ENCODE measurements around the gene FBN1.

The FBN1 gene

GRCh38 chr15:48645558-48646330, at the start of gene FBN1:
TSS of gene FBN1 (minus strand) at chr15:48645709. CDS start at chr15:48644769, 940 bp downstream.
- no peaks in the 10 kb centered on the region for H3K27me3 ChIP-seq (ENCODE audit: insufficient read depth, low read length)
- peaks cover 24% of the 10 kb centered on the region for H3K4me1 ChIP-seq (ENCODE audit: insufficient read depth, low read length)

GRCh38 chr15:48693484-48693883, 48.0 kb upstream of the FBN1 start:
- Histone ChIP-seq H2AFZ (ENCODE audit: low read depth, low read length) (no peak overlapping the region), H3K36me3 (ENCODE audit: insufficient read depth, low read length) (no peaks in the 10 kb centered on the region)

More at GRCh38 chr15:48645558-48646330, at the start of gene FBN1:
- Histone ChIP-seq H2AFZ (ENCODE audit: low read depth, low read length) (peak within 1 kb of the TSS; percentile 99), H3K4me3 (ENCODE audit: low read length) (peak within 1 kb of the TSS; percentile 76), H3K9me3 (ENCODE audit: low read length) (no peaks in the 10 kb centered on the region), H3K36me3 (ENCODE audit: insufficient read depth, low read length) (no peaks in the 10 kb centered on the region)

GRCh38 chr15:48688493-48688892, 43.0 kb upstream of the FBN1 start:
- no peaks in the 10 kb centered on the region for H3K36me3 ChIP-seq (ENCODE audit: insufficient read depth, low read length)
- peaks cover 2% of the 10 kb centered on the region for H3K4me1 ChIP-seq (ENCODE audit: insufficient read depth, low read length)
- no peaks in the 10 kb centered on the region for H3K27me3 ChIP-seq (ENCODE audit: insufficient read depth, low read length)
- H3K9me3 ChIP-seq (ENCODE audit: low read length) = no peaks in the 10 kb centered on the region
- no peak overlapping the region for H3K4me3 ChIP-seq (ENCODE audit: low read length)
- H2AFZ ChIP-seq (ENCODE audit: low read depth, low read length) = no peak overlapping the region

More at GRCh38 chr15:48693484-48693883, 48.0 kb upstream of the FBN1 start:
- H3K4me3 ChIP-seq (ENCODE audit: low read length) = no peak overlapping the region
- no peaks in the 10 kb centered on the region for H3K9me3 ChIP-seq (ENCODE audit: low read length)
- peaks cover 2% of the 10 kb centered on the region for H3K4me1 ChIP-seq (ENCODE audit: insufficient read depth, low read length)
- no peaks in the 10 kb centered on the region for H3K27me3 ChIP-seq (ENCODE audit: insufficient read depth, low read length)

GRCh38 chr15:48683991-48684765, 38.7 kb upstream of the FBN1 start:
- Histone ChIP-seq H3K9me3 (ENCODE audit: low read length) (no peaks in the 10 kb centered on the region), H3K27me3 (ENCODE audit: insufficient read depth, low read length) (no peaks in the 10 kb centered on the region), H3K4me3 (ENCODE audit: low read length) (no peak overlapping the region), H3K4me1 (ENCODE audit: insufficient read depth, low read length) (no peaks in the 10 kb centered on the region), H3K36me3 (ENCODE audit: insufficient read depth, low read length) (no peaks in the 10 kb centered on the region), H2AFZ (ENCODE audit: low read depth, low read length) (no peak overlapping the region)

- Histone ChIP-seq H3K36me3 (ENCODE audit: insufficient read depth, low read length) (no peaks in the 10 kb centered on the region), H3K4me1 (ENCODE audit: insufficient read depth, low read length) (no peaks in the 10 kb centered on the region), H3K9me3 (ENCODE audit: low read length) (no peaks in the 10 kb centered on the region), H2AFZ (ENCODE audit: low read depth, low read length) (no peak overlapping the region), H3K4me3 (ENCODE audit: low read length) (no peak overlapping the region), H3K27me3 (ENCODE audit: insufficient read depth, low read length) (no peaks in the 10 kb centered on the region)
Measured at GRCh38 chr15:48682942-48683651, 37.6 kb upstream of the FBN1 start.

- H3K27me3 ChIP-seq (ENCODE audit: insufficient read depth, low read length) = no peaks in the 10 kb centered on the region
- no peaks in the 10 kb centered on the region for H3K4me1 ChIP-seq (ENCODE audit: insufficient read depth, low read length)
- no peak overlapping the region for H2AFZ ChIP-seq (ENCODE audit: low read depth, low read length)
- H3K9me3 ChIP-seq (ENCODE audit: low read length) = no peaks in the 10 kb centered on the region
- no peak overlapping the region for H3K4me3 ChIP-seq (ENCODE audit: low read length)
- no peaks in the 10 kb centered on the region for H3K36me3 ChIP-seq (ENCODE audit: insufficient read depth, low read length)
Measured at GRCh38 chr15:48681353-48681752, 35.8 kb upstream of the FBN1 start.

- no peaks in the 10 kb centered on the region for H3K27me3 ChIP-seq (ENCODE audit: insufficient read depth, low read length)
- H3K4me3 ChIP-seq (ENCODE audit: low read length) = no peak overlapping the region
- H3K9me3 ChIP-seq (ENCODE audit: low read length) = no peaks in the 10 kb centered on the region
- no peak overlapping the region for H2AFZ ChIP-seq (ENCODE audit: low read depth, low read length)
- H3K36me3 ChIP-seq (ENCODE audit: insufficient read depth, low read length) = no peaks in the 10 kb centered on the region
- H3K4me1 ChIP-seq (ENCODE audit: insufficient read depth, low read length) = no peaks in the 10 kb centered on the region
Measured at GRCh38 chr15:48680841-48681240, 35.3 kb upstream of the FBN1 start.

- H3K36me3 ChIP-seq (ENCODE audit: insufficient read depth, low read length) = no peaks in the 10 kb centered on the region
- H2AFZ ChIP-seq (ENCODE audit: low read depth, low read length) = no peak overlapping the region
Measured at GRCh38 chr15:48679952-48680351, 34.4 kb upstream of the FBN1 start.

GRCh38 chr15:48678851-48679250, 33.3 kb upstream of the FBN1 start:
- Histone ChIP-seq H3K9me3 (ENCODE audit: low read length) (no peaks in the 10 kb centered on the region), H3K4me1 (ENCODE audit: insufficient read depth, low read length) (no peaks in the 10 kb centered on the region), H3K36me3 (ENCODE audit: insufficient read depth, low read length) (no peaks in the 10 kb centered on the region)

More at GRCh38 chr15:48679952-48680351, 34.4 kb upstream of the FBN1 start:
- Histone ChIP-seq H3K9me3 (ENCODE audit: low read length) (no peaks in the 10 kb centered on the region), H3K4me1 (ENCODE audit: insufficient read depth, low read length) (no peaks in the 10 kb centered on the region), H3K4me3 (ENCODE audit: low read length) (no peak overlapping the region), H3K27me3 (ENCODE audit: insufficient read depth, low read length) (no peaks in the 10 kb centered on the region)

GRCh38 chr15:48677821-48678220, 32.3 kb upstream of the FBN1 start:
- Histone ChIP-seq H3K27me3 (ENCODE audit: insufficient read depth, low read length) (no peaks in the 10 kb centered on the region), H3K4me3 (ENCODE audit: low read length) (no peak overlapping the region), H3K36me3 (ENCODE audit: insufficient read depth, low read length) (no peaks in the 10 kb centered on the region), H2AFZ (ENCODE audit: low read depth, low read length) (no peak overlapping the region), H3K4me1 (ENCODE audit: insufficient read depth, low read length) (no peaks in the 10 kb centered on the region), H3K9me3 (ENCODE audit: low read length) (no peaks in the 10 kb centered on the region)

More at GRCh38 chr15:48678851-48679250, 33.3 kb upstream of the FBN1 start:
- Histone ChIP-seq H2AFZ (ENCODE audit: low read depth, low read length) (no peak overlapping the region), H3K4me3 (ENCODE audit: low read length) (no peak overlapping the region), H3K27me3 (ENCODE audit: insufficient read depth, low read length) (no peaks in the 10 kb centered on the region)

- Histone ChIP-seq H3K4me3 (ENCODE audit: low read length) (no peak overlapping the region), H3K9me3 (ENCODE audit: low read length) (no peaks in the 10 kb centered on the region), H3K27me3 (ENCODE audit: insufficient read depth, low read length) (no peaks in the 10 kb centered on the region), H3K36me3 (ENCODE audit: insufficient read depth, low read length) (no peaks in the 10 kb centered on the region), H2AFZ (ENCODE audit: low read depth, low read length) (no peak overlapping the region), H3K4me1 (ENCODE audit: insufficient read depth, low read length) (no peaks in the 10 kb centered on the region)
Measured at GRCh38 chr15:48675436-48675835, 29.9 kb upstream of the FBN1 start.

- H3K4me1 ChIP-seq (ENCODE audit: insufficient read depth, low read length) = no peaks in the 10 kb centered on the region
- no peaks in the 10 kb centered on the region for H3K27me3 ChIP-seq (ENCODE audit: insufficient read depth, low read length)
- H3K36me3 ChIP-seq (ENCODE audit: insufficient read depth, low read length) = no peaks in the 10 kb centered on the region
- no peak overlapping the region for H3K4me3 ChIP-seq (ENCODE audit: low read length)
- no peak overlapping the region for H2AFZ ChIP-seq (ENCODE audit: low read depth, low read length)
- H3K9me3 ChIP-seq (ENCODE audit: low read length) = no peaks in the 10 kb centered on the region
Measured at GRCh38 chr15:48674876-48675275, 29.4 kb upstream of the FBN1 start.

- Histone ChIP-seq H3K27me3 (ENCODE audit: insufficient read depth, low read length) (no peaks in the 10 kb centered on the region), H3K9me3 (ENCODE audit: low read length) (no peaks in the 10 kb centered on the region), H3K36me3 (ENCODE audit: insufficient read depth, low read length) (no peaks in the 10 kb centered on the region), H2AFZ (ENCODE audit: low read depth, low read length) (no peak overlapping the region), H3K4me3 (ENCODE audit: low read length) (no peak overlapping the region), H3K4me1 (ENCODE audit: insufficient read depth, low read length) (no peaks in the 10 kb centered on the region)
Measured at GRCh38 chr15:48672206-48672605, 26.7 kb upstream of the FBN1 start.

All from neuron (in vitro differentiated cells).